Tibial artery (tissue), 4 donors: ENCODE measurements around the gene CHEK2.
"Not testable (repeated sequence)": the region's sequence is repeated elsewhere in the genome, so short reads cannot be mapped to it uniquely, and the experiment has no call there.

Experiments
- DNase-seq, 2 donors: peaks; one replicate each; pipeline ENCODE4 v3.0.0-alpha.2; 2019
- H3K27ac ChIP-seq, 2 donors: fragments of 200-600 bp; sonication (generic) in 1 of 2; 1 replicate in 1 of 2; 2 replicates in 1 of 2; pipeline ENCODE4 v1.5.1; 2018 to 2019; ENCODE audit warnings: mild to moderate bottlenecking in 1 of 2
- H3K27me3 ChIP-seq, 2 donors: fragments of 200-600 bp; sonication (generic) in 1 of 2; one replicate each; pipeline versions ENCODE4 v1.5.1 to v1.6.0; 2016 to 2019
- H3K36me3 ChIP-seq, 3 donors: fragments of 200-600 bp; sonication (generic) in 2 of 3; one replicate each; pipeline ENCODE4 v1.5.1; 2016 to 2019; ENCODE audit warnings: mild to moderate bottlenecking in 2 of 3
- H3K4me1 ChIP-seq, 4 donors: fragments of 200-600 bp; sonication (generic) in 2 of 4; 1 replicate in 3 of 4; 2 replicates in 1 of 4; pipeline ENCODE4 v1.5.1; 2016 to 2019
- H3K4me3 ChIP-seq, 2 donors: fragments of 200-600 bp; sonication (generic) in 1 of 2; 1 replicate in 1 of 2; 2 replicates in 1 of 2; pipeline ENCODE4 v1.5.1; 2018 to 2019; ENCODE audit warnings: mild to moderate bottlenecking in 2 of 2
- H3K9me3 ChIP-seq, 3 donors: fragments of 200-600 bp; sonication (generic) in 1 of 3; one replicate each; pipeline ENCODE4 v1.5.1; 2016 to 2019
- intact Hi-C: fragments of 100-400 bp; cut with DNase I; formaldehyde crosslinking; loops from one replicate; pipeline ENCODE4 v1.15.0; 2023; ENCODE audit warnings: low total_unique reads
- TF ChIP-seq, protein P1 (sequence below), 2 experiments: fragments of 200-600 bp in 1 of 2; fragments of 450-650 bp in 1 of 2; IDR thresholded peaks; one replicate each; pipeline ENCODE4 v1.5.1; 2017 to 2019; ENCODE audit warnings: antibody characterized with exemption in 2 of 2, mild to moderate bottlenecking in 1 of 2, moderate library complexity in 1 of 2

The CHEK2 gene

GRCh38 chr22:28769394-28770085, 27.9 kb upstream of the CHEK2 start:
- Histone ChIP-seq H3K9me3 (no peaks in the 10 kb centered on the region), H3K27me3 (no peaks in the 10 kb centered on the region), H3K36me3 (peaks cover 0 to 3% (median under 1%) of the 10 kb centered on the region in 3 donors), H3K4me3 (no peak overlapping the region), H3K27ac (no peak overlapping the region), H3K4me1 (peaks cover 0 to 18% (median 8%) of the 10 kb centered on the region in 4 donors)
- DNase-seq: no peak
- TF ChIP-seq, protein P1, sequence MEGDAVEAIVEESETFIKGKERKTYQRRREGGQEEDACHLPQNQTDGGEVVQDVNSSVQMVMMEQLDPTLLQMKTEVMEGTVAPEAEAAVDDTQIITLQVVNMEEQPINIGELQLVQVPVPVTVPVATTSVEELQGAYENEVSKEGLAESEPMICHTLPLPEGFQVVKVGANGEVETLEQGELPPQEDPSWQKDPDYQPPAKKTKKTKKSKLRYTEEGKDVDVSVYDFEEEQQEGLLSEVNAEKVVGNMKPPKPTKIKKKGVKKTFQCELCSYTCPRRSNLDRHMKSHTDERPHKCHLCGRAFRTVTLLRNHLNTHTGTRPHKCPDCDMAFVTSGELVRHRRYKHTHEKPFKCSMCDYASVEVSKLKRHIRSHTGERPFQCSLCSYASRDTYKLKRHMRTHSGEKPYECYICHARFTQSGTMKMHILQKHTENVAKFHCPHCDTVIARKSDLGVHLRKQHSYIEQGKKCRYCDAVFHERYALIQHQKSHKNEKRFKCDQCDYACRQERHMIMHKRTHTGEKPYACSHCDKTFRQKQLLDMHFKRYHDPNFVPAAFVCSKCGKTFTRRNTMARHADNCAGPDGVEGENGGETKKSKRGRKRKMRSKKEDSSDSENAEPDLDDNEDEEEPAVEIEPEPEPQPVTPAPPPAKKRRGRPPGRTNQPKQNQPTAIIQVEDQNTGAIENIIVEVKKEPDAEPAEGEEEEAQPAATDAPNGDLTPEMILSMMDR (IDR thresholded peaks at IDR 0.05): no peak
- intact Hi-C loops: no loop called here

DNA sequence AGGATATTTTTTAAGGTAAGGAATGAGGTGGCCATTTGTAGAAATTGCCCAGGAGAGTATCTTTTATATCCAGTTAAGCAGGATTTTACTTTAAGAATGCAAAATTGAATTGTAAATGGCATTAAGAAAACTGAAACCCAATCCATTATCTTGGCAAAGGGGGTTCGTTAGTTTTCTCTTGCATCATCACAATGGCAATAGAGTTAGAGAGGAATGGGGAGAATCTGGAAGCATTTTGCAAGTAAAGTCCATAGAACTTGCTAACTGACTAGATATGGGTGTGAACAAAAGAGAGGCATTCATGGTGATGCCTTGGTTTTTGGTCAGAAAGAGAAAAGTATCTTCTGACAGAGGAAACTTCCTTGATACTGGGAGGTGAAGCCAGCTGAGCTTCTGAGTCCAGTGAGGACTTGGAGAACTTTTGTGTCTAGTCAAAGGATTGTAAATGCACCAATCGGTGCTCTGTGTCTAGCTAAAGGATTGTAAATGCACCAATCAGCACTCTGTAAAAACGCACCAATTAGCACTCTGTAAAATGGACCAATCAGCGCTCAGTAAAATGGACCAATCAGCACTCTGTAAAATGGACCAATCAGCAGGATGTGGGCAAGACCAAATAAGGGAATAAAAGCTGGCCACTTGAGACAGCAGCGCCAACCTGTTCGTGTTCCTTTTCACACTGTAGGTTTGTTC, 27.2 kb upstream of the CHEK2 start:
- DNase-seq: no peak
- TF ChIP-seq, protein P1 (IDR thresholded peaks at IDR 0.05): no peak
- intact Hi-C loops: no loop called here
- no peaks in the 10 kb centered on the region for H3K9me3 ChIP-seq
- H3K27me3 ChIP-seq: no peaks in the 10 kb centered on the region
- no peak overlapping the region for H3K4me3 ChIP-seq
- H3K4me1 ChIP-seq: peaks cover 0 to 11% (median 4%) of the 10 kb centered on the region in 4 donors
- H3K36me3 ChIP-seq: no peaks in the 10 kb centered on the region
- no peak overlapping the region for H3K27ac ChIP-seq

DNA sequence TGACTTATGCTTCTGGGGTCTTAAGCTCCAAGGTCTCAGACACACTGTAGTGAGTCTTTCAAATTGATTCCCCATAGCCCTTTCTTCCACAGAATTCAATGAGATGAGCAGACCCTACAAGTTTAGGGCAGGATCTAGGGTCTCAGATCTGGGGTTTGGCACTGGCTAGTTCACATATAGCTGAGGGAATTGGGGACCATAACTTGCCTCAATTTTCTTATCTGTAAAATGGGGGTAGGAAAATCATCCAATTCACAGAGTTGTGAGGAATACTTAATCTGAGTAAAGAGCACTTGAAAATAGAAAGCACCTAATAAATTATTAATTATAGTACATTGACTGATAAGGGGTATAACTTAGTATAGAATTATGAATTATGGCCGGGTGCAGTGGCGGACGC, 25.0 kb upstream of the CHEK2 start:
- TF ChIP-seq, protein P1 (IDR thresholded peaks at IDR 0.05): no peak
- DNase-seq: no peak
- Histone ChIP-seq H3K27ac (no peak overlapping the region), H3K4me3 (no peak overlapping the region), H3K36me3 (no peaks in the 10 kb centered on the region), H3K9me3 (no peaks in the 10 kb centered on the region), H3K27me3 (no peaks in the 10 kb centered on the region), H3K4me1 (no peaks in the 10 kb centered on the region)
- intact Hi-C loops: no loop called here

GRCh38 chr22:28762000-28762399, 20.4 kb upstream of the CHEK2 start:
- H3K36me3 ChIP-seq, H3K4me3 ChIP-seq, H3K9me3 ChIP-seq, H3K27me3 ChIP-seq, DNase-seq, intact Hi-C loops, H3K27ac ChIP-seq, H3K4me1 ChIP-seq: not testable (repeated sequence)

GRCh38 chr22:28761449-28761755, 19.8 kb upstream of the CHEK2 start:
- no peak overlapping the region for H3K27ac ChIP-seq
- H3K27me3 ChIP-seq: no peaks in the 10 kb centered on the region
- H3K9me3 ChIP-seq: no peaks in the 10 kb centered on the region
- H3K36me3 ChIP-seq: no peaks in the 10 kb centered on the region
- no peak for DNase-seq
- no peak overlapping the region for H3K4me3 ChIP-seq
- TF ChIP-seq, protein P1 (IDR thresholded peaks at IDR 0.05): no peak
- intact Hi-C loops: no loop called here
- peaks cover 0 to 2% (median 0%) of the 10 kb centered on the region in 4 donors for H3K4me1 ChIP-seq

GRCh38 chr22:28759861-28760560, 18.4 kb upstream of the CHEK2 start:
- intact Hi-C loops: no loop called here

DNA sequence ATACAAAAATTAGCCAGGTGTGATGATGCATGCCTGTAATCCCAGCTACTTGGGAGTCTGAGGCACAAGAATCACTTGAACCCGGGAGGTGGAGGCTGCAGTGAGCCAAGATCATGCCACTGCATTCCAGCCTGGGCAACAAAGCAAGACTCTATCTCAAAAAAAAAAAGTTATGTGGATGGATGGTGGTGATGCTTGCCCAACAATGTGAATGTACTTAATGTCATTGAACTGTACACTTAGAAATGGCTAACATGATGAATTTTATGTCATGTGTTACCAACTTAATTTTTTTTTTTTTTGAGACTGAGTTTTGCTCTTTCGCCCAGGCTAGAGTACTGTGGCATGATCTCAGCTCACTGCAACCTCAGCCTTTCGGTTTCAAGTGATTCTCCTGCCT, 12.9 kb upstream of the CHEK2 start:
- intact Hi-C loops: not testable (repeated sequence)

More at GRCh38 chr22:28759861-28760560, 18.4 kb upstream of the CHEK2 start:
- Histone ChIP-seq H3K27ac (no peak overlapping the region), H3K4me3 (no peak overlapping the region), H3K4me1 (peaks cover 0 to 2% (median 0%) of the 10 kb centered on the region in 4 donors), H3K9me3 (no peaks in the 10 kb centered on the region), H3K27me3 (no peaks in the 10 kb centered on the region), H3K36me3 (no peaks in the 10 kb centered on the region)
- DNase-seq: no peak
- TF ChIP-seq, protein P1 (IDR thresholded peaks at IDR 0.05): no peak

More for the DNA sequence above, 12.9 kb upstream of the CHEK2 start:
- DNase-seq, H3K27ac ChIP-seq, H3K4me3 ChIP-seq, H3K4me1 ChIP-seq, H3K9me3 ChIP-seq, H3K27me3 ChIP-seq: not testable (repeated sequence)
- H3K36me3 ChIP-seq: peaks cover 0 to 14% (median 6%) of the 10 kb centered on the region in 3 donors
